GM20431 (cell line): ENCODE measurements around the gene TTLL9.
"Not testable (repeated sequence)": the region's sequence is repeated elsewhere in the genome, so short reads cannot be mapped to it uniquely, and the experiment has no call there.

Source experiments
- in situ Hi-C: fragments of 300-500 bp; cut with MseI, MboI; formaldehyde crosslinking; loops from one replicate; pipeline ENCODE4 v1.15.0; 2020; ENCODE audit warnings: low sequenced_read_pairs; ENCODE audit not compliant: unreplicated experiment

TTLL9 gene, protein sequence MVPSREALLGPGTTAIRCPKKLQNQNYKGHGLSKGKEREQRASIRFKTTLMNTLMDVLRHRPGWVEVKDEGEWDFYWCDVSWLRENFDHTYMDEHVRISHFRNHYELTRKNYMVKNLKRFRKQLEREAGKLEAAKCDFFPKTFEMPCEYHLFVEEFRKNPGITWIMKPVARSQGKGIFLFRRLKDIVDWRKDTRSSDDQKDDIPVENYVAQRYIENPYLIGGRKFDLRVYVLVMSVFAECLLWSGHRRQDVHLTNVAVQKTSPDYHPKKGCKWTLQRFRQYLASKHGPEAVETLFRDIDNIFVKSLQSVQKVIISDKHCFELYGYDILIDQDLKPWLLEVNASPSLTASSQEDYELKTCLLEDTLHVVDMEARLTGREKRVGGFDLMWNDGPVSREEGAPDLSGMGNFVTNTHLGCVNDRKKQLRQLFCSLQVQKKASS

DNA sequence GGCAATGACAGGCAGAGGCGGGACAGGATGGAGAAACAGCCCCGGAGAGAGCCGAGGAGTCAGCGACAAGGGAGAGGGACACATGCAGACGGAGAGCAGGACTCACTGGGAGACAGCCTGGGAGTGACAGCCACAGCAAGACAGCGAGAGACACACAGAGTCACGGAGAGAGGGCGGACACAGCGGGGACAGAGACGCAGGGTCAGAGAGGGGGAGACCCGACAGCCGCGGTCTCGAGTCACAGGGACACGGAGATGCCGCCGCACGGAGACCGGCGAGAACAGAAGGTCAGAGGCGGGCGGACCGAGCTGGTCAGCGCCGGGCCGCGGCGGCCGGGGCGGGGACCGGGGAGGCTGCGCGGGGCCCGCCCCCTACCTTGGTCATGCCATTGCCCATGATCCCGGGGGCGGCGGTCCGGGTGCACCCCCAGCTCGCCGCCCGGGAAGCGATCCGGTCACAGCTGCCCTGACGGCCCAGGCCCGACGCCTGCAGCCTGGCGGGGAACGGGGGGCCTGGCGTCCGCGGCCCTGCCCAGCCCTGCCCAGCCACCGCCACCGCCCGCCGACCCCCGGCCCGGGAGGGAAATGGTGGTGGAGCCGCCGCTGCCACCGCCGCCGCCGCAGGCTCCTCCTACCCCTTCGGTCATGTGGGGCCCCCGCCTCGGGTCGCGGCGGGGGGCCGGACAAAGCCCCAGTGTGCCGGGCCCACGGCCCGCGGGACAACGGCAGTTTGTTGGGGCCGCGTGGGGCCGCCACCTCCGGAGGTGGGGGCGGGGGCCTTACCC lies at the start of gene TTLL9, which contains the start of gene DUSP15:
Gene TTLL9, plus strand, starts transcription at position 693 of the 784 bp plus-strand sequence. CDS start 493 bp downstream, outside the sequence.
Gene DUSP15, minus strand, starts transcription at position 586 of the 784 bp plus-strand sequence. Its CDS starts 190 bp downstream, at position 396.
- in situ Hi-C loops: no loop called here

DNA sequence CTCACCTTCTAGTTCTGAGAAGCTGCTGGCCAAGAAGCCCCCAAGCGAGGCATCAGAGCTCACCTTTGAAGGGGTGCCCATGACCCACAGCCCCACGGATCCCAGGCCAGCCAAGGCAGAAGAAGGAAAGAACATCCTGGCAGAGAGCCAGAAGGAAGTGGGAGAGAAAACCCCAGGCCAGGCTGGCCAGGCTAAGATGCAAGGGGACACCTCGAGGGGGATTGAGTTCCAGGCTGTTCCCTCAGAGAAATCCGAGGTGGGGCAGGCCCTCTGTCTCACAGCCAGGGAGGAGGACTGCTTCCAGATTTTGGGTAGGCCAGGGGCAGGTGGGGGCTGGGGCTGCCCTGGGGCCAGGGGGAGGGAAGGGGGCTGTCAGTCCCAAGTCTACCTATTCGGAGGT lies 49.0 kb upstream of the TTLL9 start:
- in situ Hi-C loops: no loop called here

DNA sequence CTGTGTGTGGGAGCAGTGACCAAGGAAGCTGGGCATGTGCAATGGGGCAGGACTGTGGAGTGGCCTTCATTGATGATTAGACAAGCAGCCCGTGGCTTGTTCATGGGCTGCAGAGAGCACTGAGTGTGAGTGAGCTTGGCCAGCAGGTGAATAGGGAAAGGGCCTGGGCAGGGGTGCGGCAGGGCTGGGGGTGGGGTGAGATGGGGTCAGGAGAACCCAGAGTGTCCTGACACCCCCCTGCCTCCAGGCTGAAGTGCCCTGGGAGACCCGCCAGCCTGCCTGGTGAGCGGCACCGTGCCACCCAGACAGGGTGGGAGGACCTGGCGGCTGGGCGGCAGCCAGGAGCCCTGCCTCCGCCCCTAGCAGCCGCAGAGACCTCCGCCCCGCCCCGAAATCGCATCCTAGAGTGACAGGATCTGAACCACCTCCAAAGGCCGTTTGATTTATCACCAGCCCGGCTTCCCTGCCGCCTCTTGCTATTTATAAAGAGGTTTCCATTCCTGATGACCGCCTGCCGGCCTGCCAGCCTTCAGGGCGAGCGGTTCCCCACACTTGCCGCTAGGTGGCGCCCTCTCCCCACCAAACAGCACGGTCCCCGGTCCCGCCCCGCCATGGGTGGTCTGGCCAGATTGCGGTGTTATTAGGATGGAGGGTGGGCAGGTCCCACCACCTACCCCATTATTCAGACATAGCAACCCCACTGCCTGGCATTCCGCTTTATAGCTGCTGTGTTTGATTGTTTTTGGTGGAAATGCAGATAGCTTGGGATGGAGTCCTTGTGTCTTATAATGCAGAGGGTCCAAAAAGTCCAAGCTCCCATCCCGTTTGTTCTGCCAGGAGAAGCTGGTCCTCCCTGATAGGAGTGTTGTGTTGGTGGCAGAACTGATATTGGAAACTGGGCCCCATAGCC lies 47.8 kb upstream of the TTLL9 start:
- in situ Hi-C loops: no loop called here

DNA sequence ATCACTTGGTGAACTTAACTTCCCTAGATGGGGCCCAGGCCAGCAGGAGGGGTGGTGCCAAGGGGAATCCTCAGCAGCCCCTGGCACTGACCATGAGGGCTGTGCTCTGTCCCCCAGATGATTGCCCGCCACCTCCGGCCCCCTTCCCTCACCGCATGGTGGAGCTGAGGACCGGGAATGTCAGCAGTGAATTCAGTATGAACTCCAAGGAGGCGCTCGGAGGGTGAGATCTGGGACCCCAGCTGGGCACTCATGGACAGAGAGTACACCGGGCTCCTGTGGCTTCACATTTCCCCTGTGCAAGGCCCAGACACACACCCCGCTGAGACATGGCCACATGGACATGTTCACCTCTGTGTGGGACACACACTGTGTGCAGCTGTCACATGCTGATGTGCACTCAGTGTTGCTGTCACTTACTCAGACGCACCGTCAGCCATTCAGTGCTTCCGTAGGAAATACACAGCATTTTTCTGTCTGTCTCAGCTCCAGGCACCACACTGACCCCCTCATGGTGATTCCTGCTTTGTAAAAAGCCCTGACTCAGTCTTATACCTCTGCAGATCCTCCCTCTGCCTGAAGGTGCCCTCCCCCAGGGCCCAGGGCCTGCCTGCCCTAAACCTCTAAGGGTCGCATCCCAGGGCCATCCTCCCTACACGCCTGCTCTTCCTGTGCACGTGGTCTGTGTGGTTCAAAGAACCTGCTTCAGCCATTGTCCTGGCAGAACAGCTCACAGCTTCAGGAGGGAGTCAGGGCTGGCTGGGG lies 46.9 kb upstream of the TTLL9 start:
- in situ Hi-C loops: no loop called here

DNA sequence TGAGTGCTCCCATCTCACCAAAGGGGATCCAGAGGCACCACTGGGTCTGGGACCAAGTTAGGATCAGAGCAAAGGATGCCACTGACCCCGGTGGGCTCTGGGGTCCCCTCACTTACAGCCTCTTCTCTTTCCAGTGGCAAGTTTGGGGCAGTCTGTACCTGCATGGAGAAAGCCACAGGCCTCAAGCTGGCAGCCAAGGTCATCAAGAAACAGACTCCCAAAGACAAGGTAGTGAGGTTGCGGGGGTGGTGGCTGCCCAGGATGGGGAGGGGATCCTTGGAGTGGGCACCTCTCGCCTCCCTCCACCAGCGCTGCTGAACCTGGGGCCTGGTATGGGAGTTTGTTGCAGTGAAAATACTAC lies 46.3 kb upstream of the TTLL9 start:
- in situ Hi-C loops: no loop called here

DNA sequence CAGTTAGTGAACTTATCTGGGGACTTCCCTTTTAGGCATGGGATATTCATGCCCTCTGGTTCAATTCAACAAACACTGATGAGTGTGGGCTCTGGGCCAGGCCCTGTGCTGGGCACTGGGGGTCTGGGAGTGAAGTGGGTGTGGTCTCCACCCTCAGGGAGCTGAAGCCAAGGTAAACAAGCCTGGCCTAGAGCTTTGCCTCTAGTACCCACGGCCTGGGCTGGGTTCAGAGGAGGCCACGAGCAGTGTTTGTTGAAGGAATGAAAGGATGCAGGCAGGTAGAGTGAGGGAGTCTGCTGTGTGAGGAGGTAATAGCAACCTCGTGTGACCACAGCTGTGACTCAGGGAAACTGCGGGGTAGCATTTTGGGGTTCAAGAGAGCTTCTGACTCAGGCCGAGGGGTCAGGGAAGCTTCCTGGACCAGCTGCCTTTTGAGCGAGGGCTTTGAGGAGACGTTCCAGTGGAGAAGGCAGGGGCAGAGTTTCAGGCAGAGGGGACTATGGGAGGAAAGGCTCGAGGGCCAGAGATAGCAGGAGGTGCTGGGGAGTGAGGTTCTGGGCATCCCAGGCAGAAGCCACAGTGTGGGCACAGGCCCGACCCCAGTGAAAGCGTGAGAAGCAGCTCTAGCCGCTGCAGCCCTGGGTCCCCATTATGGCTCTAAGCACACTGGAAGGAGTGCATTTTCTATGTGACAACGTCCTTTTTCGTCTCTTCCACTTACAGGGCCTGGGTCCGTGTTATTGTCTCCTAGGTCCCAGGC lies 45.7 kb upstream of the TTLL9 start:
- in situ Hi-C loops: no loop called here

DNA sequence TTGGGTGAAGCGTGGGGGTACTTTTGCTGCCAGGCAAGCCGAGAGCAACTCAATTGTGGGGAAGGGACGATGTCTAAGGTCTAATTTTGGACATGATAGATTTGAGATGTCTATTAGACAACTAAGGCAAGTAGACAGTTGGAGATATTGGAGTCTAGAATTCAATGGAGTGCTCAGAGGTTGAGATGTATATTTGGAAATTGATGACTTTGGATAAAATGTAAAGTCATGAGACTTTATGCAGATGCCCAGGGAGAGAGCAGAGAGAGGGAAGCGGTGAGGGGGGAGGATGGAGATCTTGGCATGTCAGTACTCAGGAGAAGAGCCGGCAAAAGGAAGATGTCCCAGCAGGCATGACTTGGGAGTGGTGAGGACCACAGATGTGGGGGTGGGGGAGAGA lies 44.4 kb upstream of the TTLL9 start:
- in situ Hi-C loops: no loop called here

DNA sequence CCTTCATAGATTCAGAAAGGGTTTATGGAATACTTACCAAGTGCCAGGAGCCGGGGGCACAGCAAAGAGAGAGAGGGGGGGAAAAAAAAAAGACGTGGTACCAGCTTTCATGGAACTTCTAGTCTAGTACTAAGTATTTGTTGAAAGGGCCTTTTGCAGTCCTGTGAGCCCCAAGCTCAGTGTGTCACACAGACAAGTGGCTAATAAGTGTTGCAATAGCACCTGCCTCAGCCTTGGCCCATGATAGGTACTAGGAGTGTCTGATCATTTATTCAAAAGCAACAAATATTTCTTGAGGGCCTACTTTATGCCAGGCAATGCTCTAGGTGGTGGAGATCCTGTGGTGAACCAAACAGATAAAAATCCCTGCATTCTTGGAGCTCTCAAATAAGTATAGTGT lies 43.4 kb upstream of the TTLL9 start:
- in situ Hi-C loops: no loop called here

DNA sequence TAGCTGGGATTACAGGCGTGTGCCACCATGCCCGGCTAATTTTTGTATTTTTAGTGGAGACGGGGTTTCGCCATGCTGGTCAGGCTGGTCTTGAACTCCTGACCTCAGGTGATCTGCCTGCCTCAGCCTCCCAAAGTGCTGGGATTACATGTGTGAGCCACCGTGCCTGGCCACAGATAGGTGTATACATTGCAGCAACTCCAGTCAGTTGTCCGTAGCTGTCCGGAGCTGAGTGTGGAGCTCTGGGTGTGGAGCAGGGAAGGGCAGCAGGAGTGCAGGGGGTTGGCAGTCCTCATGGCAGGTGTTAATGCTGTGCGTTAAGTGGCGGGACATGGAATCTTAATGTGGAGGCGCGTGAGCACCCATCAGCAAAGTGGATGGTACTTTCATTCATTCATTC lies 42.4 kb upstream of the TTLL9 start:
- in situ Hi-C loops: not testable (repeated sequence)

DNA sequence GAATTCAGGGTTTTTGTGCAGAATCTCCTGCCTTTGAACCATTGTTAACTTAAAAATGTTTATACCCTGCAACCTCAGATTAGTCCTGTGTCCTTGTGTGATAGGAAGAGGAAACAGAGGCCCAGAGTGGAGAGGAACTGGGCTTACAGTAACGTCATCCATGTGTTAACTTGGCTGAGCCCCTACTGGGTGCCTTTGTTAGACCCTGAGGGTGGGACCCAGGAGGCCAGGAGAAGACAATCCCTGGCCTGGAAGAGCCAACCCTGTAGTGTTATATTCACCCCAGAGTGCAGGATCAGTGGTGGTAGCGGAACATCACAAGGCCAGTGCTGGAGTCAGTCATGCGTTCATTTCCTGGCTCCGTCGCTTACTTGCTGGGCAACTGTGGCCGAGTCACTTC lies 40.7 kb upstream of the TTLL9 start:
- in situ Hi-C loops: no loop called here

DNA sequence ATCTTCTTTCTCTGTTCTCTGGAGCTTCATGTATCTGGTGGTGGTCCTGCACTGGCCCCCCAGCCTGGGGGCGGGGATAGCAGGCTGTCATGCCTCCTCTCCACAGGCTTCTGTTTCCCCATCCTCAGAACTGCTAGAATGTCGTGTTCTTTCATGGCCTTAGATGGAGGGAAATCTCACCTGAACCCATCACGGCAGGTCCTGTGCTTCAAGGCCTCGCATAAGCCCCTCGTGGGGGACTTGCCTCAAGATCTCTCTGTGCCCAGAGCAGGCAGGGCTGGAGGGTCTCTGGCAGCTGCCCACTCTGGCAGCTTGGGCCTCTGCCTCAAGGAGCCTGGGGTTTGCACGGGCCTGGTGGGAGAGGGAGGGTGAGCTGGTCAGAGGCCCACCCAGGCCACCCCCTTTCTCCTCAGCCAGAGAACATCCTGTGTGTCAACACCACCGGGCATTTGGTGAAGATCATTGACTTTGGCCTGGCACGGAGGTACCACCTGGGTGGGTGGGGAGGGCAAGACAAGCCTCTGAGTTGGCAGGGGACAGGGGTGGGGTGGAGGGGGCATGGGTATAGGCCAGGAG lies 39.9 kb upstream of the TTLL9 start:
- in situ Hi-C loops: no loop called here

DNA sequence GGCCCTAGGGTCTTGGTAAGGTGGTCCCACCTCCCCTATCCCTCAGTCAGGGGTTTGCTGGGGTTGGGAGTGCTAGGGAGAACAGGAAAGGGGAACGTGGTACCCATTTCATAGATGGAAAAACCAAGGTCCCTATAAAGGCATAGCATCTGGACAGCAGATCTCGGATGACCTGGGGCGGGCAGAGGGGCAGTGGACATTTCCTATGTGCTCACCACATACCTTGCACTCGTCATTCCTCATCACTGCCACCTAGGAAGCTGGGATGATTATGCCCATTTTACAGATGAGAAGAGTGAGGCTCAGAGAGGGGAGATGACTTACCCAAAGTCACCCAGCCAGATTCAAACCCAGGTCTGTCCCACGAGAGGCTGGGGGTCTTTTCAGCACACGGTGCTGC lies 39.2 kb upstream of the TTLL9 start:
- in situ Hi-C loops: no loop called here

DNA sequence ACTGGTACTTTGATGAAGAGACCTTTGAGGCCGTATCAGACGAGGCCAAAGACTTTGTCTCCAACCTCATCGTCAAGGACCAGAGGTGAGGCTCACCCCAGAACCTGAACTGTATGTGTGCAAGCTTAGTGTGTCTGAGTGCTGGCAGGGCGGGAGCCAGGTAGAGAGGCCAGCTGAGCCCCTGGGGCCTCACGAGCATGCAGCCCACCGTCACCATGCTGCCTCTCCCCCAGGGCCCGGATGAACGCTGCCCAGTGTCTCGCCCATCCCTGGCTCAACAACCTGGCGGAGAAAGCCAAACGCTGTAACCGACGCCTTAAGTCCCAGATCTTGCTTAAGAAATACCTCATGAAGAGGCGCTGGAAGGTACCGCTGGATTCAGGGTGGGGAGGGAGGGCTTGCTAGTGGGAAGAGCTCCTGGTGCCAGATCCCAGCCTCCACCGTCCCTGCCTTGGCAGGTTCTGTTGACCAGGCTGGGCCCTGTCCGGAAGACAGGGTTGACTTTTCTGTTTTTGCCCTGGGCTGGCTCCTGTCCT lies 38.6 kb upstream of the TTLL9 start:
- in situ Hi-C loops: no loop called here

DNA sequence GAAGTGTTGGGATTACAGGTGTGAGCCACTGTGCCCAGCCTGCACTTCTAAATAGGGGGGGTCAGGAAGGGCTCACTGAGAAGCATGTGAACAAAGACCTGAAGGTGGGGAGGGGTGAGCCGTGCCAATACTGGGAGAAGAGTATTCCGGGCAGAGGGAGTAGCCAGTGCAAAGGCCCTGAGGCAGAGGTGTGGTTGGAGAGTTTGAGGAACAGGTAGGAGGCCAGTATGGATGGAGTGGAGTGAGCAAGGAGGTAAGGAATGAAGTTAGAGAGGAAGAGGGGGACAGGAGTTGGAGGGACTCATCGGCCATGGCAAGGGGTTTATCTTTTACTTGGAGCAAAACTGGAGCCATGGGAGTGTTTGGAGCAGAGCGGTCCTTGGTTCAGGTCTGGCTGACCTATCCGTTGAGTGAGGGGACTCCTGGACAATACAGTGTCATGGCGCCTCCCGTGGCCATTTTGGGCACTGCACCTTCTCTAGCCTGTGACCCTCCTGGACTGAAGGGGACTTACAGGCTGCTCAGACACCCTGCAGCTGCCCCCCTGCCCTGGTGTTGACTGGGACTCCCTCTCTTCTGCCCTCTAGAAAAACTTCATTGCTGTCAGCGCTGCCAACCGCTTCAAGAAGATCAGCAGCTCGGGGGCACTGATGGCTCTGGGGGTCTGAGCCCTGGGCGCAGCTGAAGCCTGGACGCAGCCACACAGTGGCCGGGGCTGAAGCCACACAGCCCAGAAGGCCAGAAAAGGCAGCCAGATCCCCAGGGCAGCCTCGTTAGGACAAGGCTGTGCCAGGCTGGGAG lies 37.1 kb upstream of the TTLL9 start:
- in situ Hi-C loops: no loop called here

DNA sequence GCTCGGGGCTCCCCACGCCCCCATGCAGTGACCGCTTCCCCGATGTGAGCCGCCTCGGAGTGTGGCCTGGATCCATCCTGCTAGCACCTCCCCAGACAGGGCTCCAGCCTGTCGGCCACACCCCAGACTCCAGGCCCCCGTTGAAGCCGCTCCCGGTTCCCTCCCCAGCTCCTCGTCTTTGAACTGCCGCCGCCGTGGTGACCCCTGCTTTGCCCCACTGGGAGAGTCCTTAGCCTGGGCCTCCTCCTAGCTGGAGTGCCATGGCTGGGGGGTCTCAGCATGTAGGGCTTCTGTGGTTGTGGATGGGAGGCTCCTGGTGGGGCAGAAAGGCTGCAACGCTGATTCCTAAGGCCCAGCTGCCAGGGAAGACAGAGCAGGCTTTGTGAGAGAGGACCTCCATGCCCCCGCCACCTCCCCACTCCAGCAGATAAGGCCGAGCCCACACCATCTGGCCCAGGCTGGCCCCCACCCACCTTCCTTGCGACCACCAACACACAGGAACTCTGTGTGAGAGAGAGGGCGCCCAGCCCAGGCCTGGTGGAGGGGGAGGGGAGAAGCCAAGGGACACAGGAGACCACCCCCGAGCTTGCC lies 36.4 kb upstream of the TTLL9 start:
- in situ Hi-C loops: no loop called here

DNA sequence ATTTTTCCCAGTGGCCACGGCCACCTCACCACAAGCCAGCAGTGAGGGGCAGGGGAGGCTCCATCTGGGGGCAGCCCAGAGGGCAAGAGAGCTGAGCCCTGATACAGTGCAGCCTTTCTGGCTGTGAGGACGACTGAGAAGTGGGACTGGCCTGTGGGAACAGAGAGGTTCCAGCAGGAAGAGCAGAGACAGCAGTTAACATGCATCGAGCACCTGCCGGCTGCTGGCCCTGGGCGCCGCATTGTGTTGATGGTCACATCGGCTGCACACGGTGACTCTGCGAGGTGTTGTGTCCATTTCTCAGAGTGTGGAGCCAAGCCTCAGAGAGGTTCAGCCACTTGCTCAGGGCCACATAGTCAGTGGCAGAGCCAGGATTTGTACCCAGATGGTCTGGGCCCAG lies 34.9 kb upstream of the TTLL9 start:
- in situ Hi-C loops: no loop called here
